Type B pancreatic cell (in vitro differentiated cells): ENCODE data around the gene LRP6. TPM values are rescaled to one million over a fixed set of nuclear protein-coding genes. Genes with fewer than 3 reads are reported as not detected.
"Not testable (repeated sequence)": the region's sequence is repeated elsewhere in the genome, so short reads cannot be mapped to it uniquely, and the experiment has no call there.

Experiments
- DNase-seq: peaks from one replicate; pipeline ENCODE4 v3.0.0; 2021; ENCODE audit warnings: mixed read lengths; ENCODE audit not compliant: unreplicated experiment; ENCODE audit errors: extremely low spot score
- H3K27ac Mint-ChIP-seq: 2 replicates; pipeline ENCODE4 v1.8.0; 2021; ENCODE audit warnings: mild to moderate bottlenecking, mixed read lengths
- H3K27me3 Mint-ChIP-seq: 2 replicates; pipeline ENCODE4 v1.8.0; 2021; ENCODE audit warnings: mixed read lengths
- H3K36me3 Mint-ChIP-seq: 2 replicates; pipeline ENCODE4 v1.8.0; 2021; ENCODE audit warnings: mixed read lengths
- H3K4me1 Mint-ChIP-seq: one replicate; pipeline ENCODE4 v1.8.0; 2021; ENCODE audit warnings: mixed read lengths; ENCODE audit not compliant: unreplicated experiment
- H3K4me3 Mint-ChIP-seq: 2 replicates; pipeline ENCODE4 v1.8.0; 2021; ENCODE audit warnings: mild to moderate bottlenecking, mixed read lengths
- H3K9me3 Mint-ChIP-seq: 2 replicates; pipeline ENCODE4 v1.8.0; 2021; ENCODE audit warnings: mixed read lengths
- CTCF ChIP-seq: fragments of 200-600 bp; sonication (generic); conservative IDR thresholded peaks from 2 replicates; pipeline ENCODE4 v1.5.0; 2021; ENCODE audit warnings: antibody characterized with exemption, mild to moderate bottlenecking
- long read RNA-seq: library from polyadenylated mRNA; unstranded; transcript quantifications from one replicate; pipeline ENCODE4 v2.0.0, GENCODE V29; 2020
- total RNA-seq: library from RNA; stranded (reverse); gene quantifications from 2 replicates; pipeline ENCODE4 v1.2.1, GENCODE V29; 2021; ENCODE audit warnings: low replicate concordance

The LRP6 gene
- total RNA-seq: 57.7 and 64.0 TPM in 2 replicates
- long read RNA-seq, partial matches to known transcripts: 6 of 9 reads
- long read RNA-seq, other reads (novel, unspliced or antisense): 3 of 9 reads

DNA sequence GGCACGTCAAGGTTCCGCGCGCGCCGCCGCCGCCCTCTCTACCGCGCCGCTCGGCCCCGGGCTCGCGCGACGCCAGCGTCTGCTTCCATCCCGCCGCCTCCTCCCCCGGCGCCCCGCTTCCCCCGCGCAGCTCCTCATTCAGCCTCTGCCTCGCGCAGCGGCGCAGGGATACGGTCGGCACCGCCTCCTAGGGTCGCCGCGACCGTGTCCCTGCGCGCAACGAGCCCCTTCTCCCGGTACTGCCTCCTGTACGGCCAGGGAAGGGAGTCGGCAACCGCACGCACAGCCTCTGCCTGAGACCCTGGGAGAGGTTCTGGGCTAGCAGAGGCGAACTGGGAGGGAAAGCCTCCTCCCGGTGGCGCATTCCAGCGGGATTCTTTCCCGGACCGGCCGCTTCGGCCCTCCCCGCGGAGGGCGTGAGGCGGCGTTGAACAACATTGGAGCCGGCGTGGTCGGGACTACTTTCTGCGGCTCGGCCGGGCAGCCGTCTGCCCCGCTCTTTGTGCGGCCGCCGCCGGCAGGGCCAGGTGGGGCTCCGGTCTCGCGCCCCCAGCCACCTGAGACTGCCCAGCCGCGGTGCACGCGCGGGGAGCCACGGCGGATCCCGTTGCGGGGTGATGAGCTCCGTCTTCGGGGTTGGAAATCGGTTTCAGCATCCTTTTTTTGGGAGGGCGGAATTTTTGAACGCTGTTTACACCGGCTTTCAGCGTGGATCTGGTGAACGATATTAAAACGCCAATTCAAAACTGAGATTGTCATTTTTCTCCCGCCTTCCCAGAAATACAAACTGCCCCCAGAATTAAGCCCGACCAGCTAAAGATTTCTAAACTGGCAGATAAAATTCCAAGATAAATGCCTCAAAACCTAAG, at the start of gene LRP6:
Gene LRP6, minus strand, starts transcription at position 172 of the 869 bp plus-strand sequence. CDS start 309 bp downstream, outside the sequence.
- TF ChIP-seq CTCF: no peak
- no peaks in the 10 kb centered on the region for H3K27me3 Mint-ChIP-seq
- H3K4me1 Mint-ChIP-seq: peaks cover 16% of the 10 kb centered on the region
- H3K36me3 Mint-ChIP-seq: peaks cover 12% of the 10 kb centered on the region
- H3K9me3 Mint-ChIP-seq: no peaks in the 10 kb centered on the region
- peak within 1 kb of the TSS; percentile 92 for H3K4me3 Mint-ChIP-seq
- DNase-seq: peak; percentile 92
- H3K27ac Mint-ChIP-seq: peak within 1 kb of the TSS; percentile 99

GRCh38 chr12:12315838-12316237, 49.0 kb upstream of the LRP6 start:
- Mint-ChIP-seq H3K27me3 (no peaks in the 10 kb centered on the region), H3K36me3 (no peaks in the 10 kb centered on the region), H3K9me3 (no peaks in the 10 kb centered on the region), H3K27ac (no peak overlapping the region), H3K4me1 (peaks cover 14% of the 10 kb centered on the region), H3K4me3 (no peak overlapping the region)
- DNase-seq: no peak
- TF ChIP-seq CTCF: no peak

DNA sequence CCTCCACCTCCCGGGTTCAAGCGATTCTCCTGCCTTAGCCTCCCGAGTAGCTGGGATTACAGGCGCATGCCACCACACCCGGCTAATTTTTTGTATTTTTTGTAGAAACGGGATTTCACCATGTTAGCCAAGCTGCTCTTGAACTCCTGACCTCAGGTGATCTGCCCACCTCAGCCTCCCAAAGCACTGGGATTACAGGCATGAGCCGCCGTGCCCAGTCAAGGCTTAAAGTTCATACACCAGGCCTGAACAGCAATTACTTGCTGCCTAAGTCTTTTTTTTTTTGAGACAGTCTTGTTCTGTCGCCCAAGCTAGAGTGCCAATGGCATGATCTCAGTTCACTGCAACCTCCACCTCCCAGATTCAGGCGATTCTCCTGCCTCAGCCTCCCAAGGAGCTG, 43.9 kb upstream of the LRP6 start:
- not testable (repeated sequence) for H3K36me3 Mint-ChIP-seq, H3K9me3 Mint-ChIP-seq, DNase-seq, H3K4me3 Mint-ChIP-seq, H3K4me1 Mint-ChIP-seq, H3K27ac Mint-ChIP-seq, H3K27me3 Mint-ChIP-seq

DNA sequence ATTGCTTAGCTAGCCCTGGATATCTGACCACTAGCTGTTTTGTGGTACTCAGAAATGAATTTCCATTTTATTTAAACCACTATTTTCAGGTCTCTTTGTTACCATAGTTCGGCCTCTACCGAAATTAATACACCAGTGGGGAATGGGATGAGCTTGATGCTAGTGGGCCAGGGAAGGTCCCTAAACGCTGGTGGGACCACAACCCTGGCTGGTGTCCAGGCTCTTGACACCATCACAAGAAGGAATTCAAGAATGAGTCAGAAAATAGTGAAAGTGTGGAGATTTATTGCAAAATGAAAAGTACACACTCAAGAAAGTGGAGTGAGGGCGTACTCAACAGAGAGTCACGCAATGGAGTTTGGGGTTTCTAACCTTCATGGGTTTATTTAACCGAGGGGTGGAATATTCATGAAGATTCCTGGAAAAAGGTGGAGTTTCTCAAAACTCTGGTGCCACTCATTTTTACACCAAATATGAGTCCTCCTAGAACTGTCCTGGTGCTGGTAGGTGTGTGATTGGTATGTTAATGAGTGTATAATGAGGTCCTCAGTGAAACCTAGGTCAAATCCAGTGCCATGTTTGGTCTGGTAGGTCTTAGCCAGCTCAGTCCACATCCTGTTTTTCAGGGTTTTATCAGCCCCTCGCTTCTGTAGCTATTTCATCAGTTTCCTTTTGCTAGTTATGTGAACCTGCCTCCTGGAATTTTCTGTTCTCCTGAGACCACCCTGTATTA, 38.9 kb upstream of the LRP6 start:
- peaks cover 4% of the 10 kb centered on the region for H3K36me3 Mint-ChIP-seq
- H3K27ac Mint-ChIP-seq: no peak overlapping the region
- no peak for DNase-seq
- TF ChIP-seq CTCF: no peak
- H3K27me3 Mint-ChIP-seq: no peaks in the 10 kb centered on the region
- no peak overlapping the region for H3K4me3 Mint-ChIP-seq
- H3K9me3 Mint-ChIP-seq: peaks cover 4% of the 10 kb centered on the region
- no peaks in the 10 kb centered on the region for H3K4me1 Mint-ChIP-seq

DNA sequence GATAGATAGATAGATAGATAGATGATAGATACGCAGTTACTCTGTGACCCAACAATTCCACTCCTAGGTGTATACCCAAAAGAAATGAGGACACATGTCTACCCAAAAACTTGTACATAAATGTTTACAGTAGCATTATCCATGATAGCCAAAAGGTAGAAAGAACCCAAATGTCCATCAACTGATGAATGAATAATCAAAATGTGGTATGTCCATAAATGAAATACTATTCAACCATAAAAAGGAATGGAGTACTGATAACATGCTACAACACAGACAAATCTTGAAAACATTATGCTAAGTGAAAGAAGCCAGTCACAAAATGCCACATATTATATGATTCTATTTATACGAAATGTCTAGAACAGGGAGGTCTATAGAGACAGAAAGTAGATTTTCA, 36.1 kb upstream of the LRP6 start:
- peaks cover 4% of the 10 kb centered on the region for H3K9me3 Mint-ChIP-seq
- no peak for TF ChIP-seq CTCF
- H3K4me1 Mint-ChIP-seq: no peaks in the 10 kb centered on the region
- H3K27ac Mint-ChIP-seq: no peak overlapping the region
- no peaks in the 10 kb centered on the region for H3K27me3 Mint-ChIP-seq
- no peak for DNase-seq
- H3K36me3 Mint-ChIP-seq: peaks cover 4% of the 10 kb centered on the region
- no peak overlapping the region for H3K4me3 Mint-ChIP-seq

GRCh38 chr12:12301122-12301521, 34.3 kb upstream of the LRP6 start:
- Mint-ChIP-seq H3K27me3 (no peaks in the 10 kb centered on the region), H3K36me3 (peaks cover 4% of the 10 kb centered on the region), H3K4me1 (no peaks in the 10 kb centered on the region), H3K9me3 (peaks cover 4% of the 10 kb centered on the region), H3K27ac (no peak overlapping the region), H3K4me3 (no peak overlapping the region)
- TF ChIP-seq CTCF: no peak
- no peak for DNase-seq
